GM12878 (cell line): ENCODE measurements around the gene FANK1. TPM values are rescaled to one million over a fixed set of nuclear protein-coding genes. Genes with fewer than 3 reads are reported as not detected.

Source experiments
- ATAC-seq: fragments of 200-7000 bp; cut with Tn5 transposase; 3 replicates; pipeline ENCODE4 v1.9.1; 2020; ENCODE audit warnings: mild to moderate bottlenecking, moderate library complexity
- BruUV-seq: library from RNA; stranded (reverse); fragments of 400-500 nt; replicated peaks from 2 replicates; lab custom pipeline; 2021; lab: Mats Ljungman, UMichigan
- CTCF ChIA-PET: fragments of 300-600 bp; sonication (Branson Sonifier 250); formaldehyde crosslinking; extraction: SDS; loops from one replicate; lab custom pipeline; 2021; ENCODE audit warnings: inconsistent platforms; lab: Yijun Ruan, JAX
- POLR2A ChIA-PET: fragments of 350-600 bp; formaldehyde crosslinking; extraction: SDS; loops from one replicate; lab custom pipeline; 2021; ENCODE audit warnings: inconsistent platforms; lab: Charles Lee
- RAD21 ChIA-PET: fragments of 300-600 bp; sonication (Branson Sonifier 250); formaldehyde crosslinking; loops from one replicate; lab custom pipeline; 2023; ENCODE audit warnings: antibody characterized with exemption; ENCODE audit not compliant: unreplicated experiment; lab: Charles Lee
- SMC1A ChIA-PET: fragments of 300-600 bp; sonication (Branson Sonifier 250); formaldehyde crosslinking; loops from one replicate; lab custom pipeline; 2023; ENCODE audit not compliant: unreplicated experiment, uncharacterized antibody; lab: Charles Lee
- DNase-seq: peaks from one replicate; pipeline ENCODE4 v3.0.0-alpha.2; 2011; ENCODE audit warnings: low read depth, low spot score
- FAIRE-seq: peaks from 3 replicates; lab custom pipeline; 2011; peaks lifted over from hg19 to GRCh38; lab: Jason Lieb, UNC
- H2AFZ ChIP-seq: 2 replicates; pipeline ENCODE4 v1.6.0; 2011; ENCODE audit warnings: low read depth, low read length, control low read depth; ENCODE audit not compliant: control insufficient read depth
- H3K27ac ChIP-seq: 2 replicates; pipeline ENCODE4 v1.5.1; 2011; ENCODE audit warnings: control low read depth; ENCODE audit not compliant: control insufficient read depth, insufficient read depth
- H3K27me3 ChIP-seq, 2 experiments: replicated peaks in 1 of 2; 2 replicates each; pipeline versions ENCODE4 v1.6.0 to v1.6.1; 2011; ENCODE audit warnings: low read length in 1 of 2; ENCODE audit not compliant: control insufficient read depth in 2 of 2, insufficient read depth in 2 of 2
- H3K36me3 ChIP-seq, 2 experiments: 2 replicates each; pipeline ENCODE4 v1.5.1; 2011; ENCODE audit warnings: low read length in 1 of 2; ENCODE audit not compliant: control insufficient read depth in 2 of 2, insufficient read depth in 2 of 2
- H3K4me1 ChIP-seq: 2 replicates; pipeline ENCODE4 v1.6.1; 2011; ENCODE audit warnings: mild to moderate bottlenecking, low read length, moderate library complexity, mixed read lengths; ENCODE audit not compliant: control insufficient read depth, insufficient read depth
- H3K4me2 ChIP-seq: 2 replicates; pipeline ENCODE4 v1.6.0; 2011; ENCODE audit warnings: control low read depth; ENCODE audit not compliant: control insufficient read depth, insufficient read depth
- H3K4me3 ChIP-seq: fragments of 200-600 bp; sonication (generic); 2 replicates; pipeline ENCODE4 v1.5.1; 2016
- H3K79me2 ChIP-seq: 2 replicates; pipeline ENCODE4 v1.6.0; 2011; ENCODE audit warnings: low read length; ENCODE audit not compliant: control insufficient read depth, insufficient read depth
- H3K9ac ChIP-seq: 2 replicates; pipeline ENCODE4 v1.8.0; 2011; ENCODE audit warnings: low read length, control low read depth, mixed read lengths; ENCODE audit not compliant: control insufficient read depth, insufficient read depth
- H3K9me3 ChIP-seq: replicated peaks from 3 replicates; pipeline ENCODE4 v1.5.1; 2011; ENCODE audit warnings: mild to moderate bottlenecking, low read length; ENCODE audit not compliant: control insufficient read depth, insufficient read depth
- H4K20me1 ChIP-seq: 2 replicates; pipeline ENCODE4 v1.6.0; 2011; ENCODE audit not compliant: control insufficient read depth, insufficient read depth
- SMARCA5 ChIP-seq: fragments of 450-650 bp; IDR thresholded peaks from 2 replicates; pipeline ENCODE4 v1.6.1; 2017; ENCODE audit warnings: mild to moderate bottlenecking
- STAT3 ChIP-seq: IDR thresholded peaks from 2 replicates; pipeline ENCODE4 v1.6.1; 2011; ENCODE audit warnings: low read depth, low read length, improper control_type of control experiment
- WGBS: methylation state at CpG from one replicate; pipeline ENCODE4 v1.1.6; 2016; ENCODE audit warnings: low lambda C conversion rate; ENCODE audit not compliant: insufficient replicate concordance, insufficient coverage; ENCODE audit errors: missing lambda C conversion rate; 5-methylcytosine and 5-hydroxymethylcytosine counted together
- in situ Hi-C: fragments of 300-500 bp; cut with MboI; formaldehyde crosslinking; loops from 9 replicates; pipeline ENCODE4 v1.14.3; 2018; ENCODE audit warnings: mixed read lengths
- intact Hi-C: fragments of 100-400 bp; cut with micrococcal nuclease; formaldehyde crosslinking; loops from one replicate; pipeline ENCODE4 v1.14.2; 2022; ENCODE audit not compliant: unreplicated experiment
- polyA plus RNA-seq, 11 experiments: library from polyadenylated mRNA; depleted of rRNA in 4 of 11; unstranded in 6 of 11; stranded (reverse) in 5 of 11; fragments of >200 nt; fragmentation: Nextera tagmentation in 4 of 11; fragmentation: Illumina TruSeq in 1 of 11; extraction: Ambion mirVana in 4 of 11; extraction: Trizol in 1 of 11; gene quantifications; 1 replicate in 1 of 11; 2 replicates in 10 of 11; pipeline versions ENCODE4 v1.2.1 to v1.2.3, GENCODE V29; 2011 to 2016; ENCODE audit warnings: inconsistent platforms in 2 of 11, missing spikeins in 2 of 11, low read depth in 1 of 11
- total RNA-seq, 4 experiments: library from RNA; depleted of rRNA in 3 of 4; stranded (reverse); fragments of >200 nt in 3 of 4; fragmentation: Illumina TruSeq in 1 of 4; extraction: Trizol in 1 of 4; gene quantifications; 2 replicates each; pipeline versions ENCODE4 v1.2.1 to v1.2.3, GENCODE V29; 2013 to 2021
- TF ChIP-seq, protein P1 (sequence below): fragments of 450-650 bp; IDR thresholded peaks from 2 replicates; pipeline ENCODE4 v1.6.1; 2016; ENCODE audit warnings: mild to moderate bottlenecking
- TF ChIP-seq, protein P2 (sequence below): fragments of 450-650 bp; IDR thresholded peaks from 2 replicates; pipeline ENCODE4 v1.6.1; 2018; ENCODE audit warnings: borderline replicate concordance, mild to moderate bottlenecking; ENCODE audit not compliant: partially characterized antibody

The FANK1 gene
- total and polyA plus RNA-seq, 10 of the 15 experiments (the other 5 are each of a cell fraction or from before 2014, with no cell fraction given) = 0.07 to 0.16 (median 0.13) TPM; not detected in 6

DNA sequence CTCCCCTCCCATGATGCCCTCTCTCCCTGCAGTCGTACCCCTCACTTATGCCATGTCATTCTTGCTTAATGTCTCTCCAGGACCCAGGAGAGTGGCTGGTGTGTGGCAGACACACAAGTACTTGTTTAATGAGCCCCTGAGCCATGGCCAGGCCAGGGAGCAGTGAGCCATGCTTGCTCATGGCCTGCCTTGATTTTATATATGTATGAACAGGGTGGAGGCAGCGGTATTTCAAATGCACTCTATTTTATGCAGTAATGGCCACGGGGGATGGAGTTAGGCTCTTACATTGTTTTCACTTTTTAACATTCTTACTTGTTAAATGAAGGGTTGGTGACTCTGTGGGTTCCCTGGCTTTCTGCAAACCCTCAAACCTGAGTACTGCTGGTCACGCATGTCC is 144.8 kb downstream of the FANK1 start:
- H3K9me3 ChIP-seq = peaks cover 1% of the 10 kb centered on the region; the same call in 1 of the 3 replicates
- RAD21 ChIA-PET = no interaction called here
- ATAC-seq (no peak), FAIRE-seq (no peak), DNase-seq (no peak)
- no peaks in the 10 kb centered on the region for H3K79me2 ChIP-seq
- SMC1A ChIA-PET = interaction anchor here (0.8 kb wide), 1 partner anchor 34 kb away, joined by 3 read pairs; no protein-coding TSS in a partner anchor
- intact Hi-C loops = no loop called here
- in situ Hi-C loops = loop anchor here (10.0 kb wide), 1 partner anchor 336 kb away; no protein-coding TSS in a partner anchor
- CTCF ChIA-PET = interaction anchor here (1.0 kb wide), 1 partner anchor 47 kb away, joined by 3 read pairs; no protein-coding TSS in a partner anchor
- no peak overlapping the region; the same call in 1 of the 2 replicates for H2AFZ ChIP-seq
- no peak overlapping the region for H3K9ac ChIP-seq
- no peaks in the 10 kb centered on the region for H3K27me3 ChIP-seq
- H3K4me3 ChIP-seq = no peak overlapping the region
- H3K27ac ChIP-seq = no peak overlapping the region
- H3K36me3 ChIP-seq = no peaks in the 10 kb centered on the region
- peak overlapping the region; percentile 6; the same call in 1 of the 2 replicates for H3K4me2 ChIP-seq
- POLR2A ChIA-PET = no interaction called here
- 57% methylated on average over 4 of the region's 4 CpGs for WGBS
- H4K20me1 ChIP-seq = no peaks in the 10 kb centered on the region
- peaks cover 13% of the 10 kb centered on the region for H3K4me1 ChIP-seq
- no TSS peak for BruUV-seq
- TF ChIP-seq STAT3 = no peak
- no peak for TF ChIP-seq SMARCA5
- TF ChIP-seq, protein P1, sequence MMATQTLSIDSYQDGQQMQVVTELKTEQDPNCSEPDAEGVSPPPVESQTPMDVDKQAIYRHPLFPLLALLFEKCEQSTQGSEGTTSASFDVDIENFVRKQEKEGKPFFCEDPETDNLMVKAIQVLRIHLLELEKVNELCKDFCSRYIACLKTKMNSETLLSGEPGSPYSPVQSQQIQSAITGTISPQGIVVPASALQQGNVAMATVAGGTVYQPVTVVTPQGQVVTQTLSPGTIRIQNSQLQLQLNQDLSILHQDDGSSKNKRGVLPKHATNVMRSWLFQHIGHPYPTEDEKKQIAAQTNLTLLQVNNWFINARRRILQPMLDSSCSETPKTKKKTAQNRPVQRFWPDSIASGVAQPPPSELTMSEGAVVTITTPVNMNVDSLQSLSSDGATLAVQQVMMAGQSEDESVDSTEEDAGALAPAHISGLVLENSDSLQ = no peak
- TF ChIP-seq, protein P2, sequence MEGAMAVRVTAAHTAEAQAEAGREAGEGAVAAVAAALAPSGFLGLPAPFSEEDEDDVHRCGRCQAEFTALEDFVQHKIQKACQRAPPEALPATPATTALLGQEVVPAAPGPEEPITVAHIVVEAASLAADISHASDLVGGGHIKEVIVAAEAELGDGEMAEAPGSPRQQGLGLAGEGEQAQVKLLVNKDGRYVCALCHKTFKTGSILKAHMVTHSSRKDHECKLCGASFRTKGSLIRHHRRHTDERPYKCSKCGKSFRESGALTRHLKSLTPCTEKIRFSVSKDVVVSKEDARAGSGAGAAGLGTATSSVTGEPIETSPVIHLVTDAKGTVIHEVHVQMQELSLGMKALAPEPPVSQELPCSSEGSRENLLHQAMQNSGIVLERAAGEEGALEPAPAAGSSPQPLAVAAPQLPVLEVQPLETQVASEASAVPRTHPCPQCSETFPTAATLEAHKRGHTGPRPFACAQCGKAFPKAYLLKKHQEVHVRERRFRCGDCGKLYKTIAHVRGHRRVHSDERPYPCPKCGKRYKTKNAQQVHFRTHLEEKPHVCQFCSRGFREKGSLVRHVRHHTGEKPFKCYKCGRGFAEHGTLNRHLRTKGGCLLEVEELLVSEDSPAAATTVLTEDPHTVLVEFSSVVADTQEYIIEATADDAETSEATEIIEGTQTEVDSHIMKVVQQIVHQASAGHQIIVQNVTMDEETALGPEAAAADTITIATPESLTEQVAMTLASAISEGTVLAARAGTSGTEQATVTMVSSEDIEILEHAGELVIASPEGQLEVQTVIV = no peak
